GM23248 (cell line): ENCODE results near the gene WNT16. TPM values are rescaled to one million over a fixed set of nuclear protein-coding genes. Genes with fewer than 3 reads are reported as not detected.

Source experiments
- DNase-seq: peaks from one replicate; pipeline ENCODE4 v3.0.0-alpha.2; 2015
- H2AFZ ChIP-seq: fragments of 200-600 bp; sonication (generic); 2 replicates; pipeline ENCODE4 v1.6.1; 2016; ENCODE audit warnings: antibody characterized with exemption
- H3F3A ChIP-seq: fragments of 200-600 bp; sonication (generic); 2 replicates; pipeline ENCODE4 v1.6.1; 2016; ENCODE audit warnings: mild to moderate bottlenecking, antibody characterized with exemption, mixed run types; ENCODE audit not compliant: insufficient read depth
- H3K27ac ChIP-seq: fragments of 200-600 bp; sonication (generic); 2 replicates; pipeline ENCODE4 v1.5.1; 2016; ENCODE audit warnings: mild to moderate bottlenecking
- H3K27me3 ChIP-seq: fragments of 200-600 bp; sonication (generic); replicated peaks from 2 replicates; pipeline ENCODE4 v1.6.1; 2016; ENCODE audit warnings: mild to moderate bottlenecking; ENCODE audit not compliant: insufficient read depth
- H3K36me3 ChIP-seq: fragments of 200-600 bp; sonication (generic); 2 replicates; pipeline ENCODE4 v1.6.1; 2016; ENCODE audit warnings: low read depth, mild to moderate bottlenecking
- H3K4me1 ChIP-seq: fragments of 200-600 bp; sonication (generic); 2 replicates; pipeline ENCODE4 v1.6.1; 2016; ENCODE audit warnings: mild to moderate bottlenecking; ENCODE audit not compliant: insufficient read depth
- H3K4me2 ChIP-seq: fragments of 200-600 bp; sonication (generic); one replicate; pipeline ENCODE4 v1.6.1; 2016; ENCODE audit warnings: mild to moderate bottlenecking; ENCODE audit not compliant: unreplicated experiment
- H3K4me3 ChIP-seq: fragments of 200-600 bp; sonication (generic); 2 replicates; pipeline ENCODE4 v1.5.1; 2016; ENCODE audit warnings: mild to moderate bottlenecking
- H3K79me2 ChIP-seq: fragments of 200-600 bp; sonication (generic); 2 replicates; pipeline ENCODE4 v1.6.1; 2016; ENCODE audit warnings: mild to moderate bottlenecking; ENCODE audit not compliant: insufficient read depth
- H3K9ac ChIP-seq: fragments of 200-600 bp; sonication (generic); 2 replicates; pipeline ENCODE4 v1.6.1; 2016; ENCODE audit warnings: mild to moderate bottlenecking
- H3K9me2 ChIP-seq: fragments of 200-600 bp; sonication (generic); 2 replicates; pipeline ENCODE4 v1.6.1; 2016; ENCODE audit warnings: mixed run types, mild to moderate bottlenecking, moderate library complexity; ENCODE audit not compliant: insufficient read depth
- H3K9me3 ChIP-seq: fragments of 200-600 bp; sonication (generic); one replicate; pipeline ENCODE4 v1.6.1; 2017; ENCODE audit warnings: low read depth
- H4K20me1 ChIP-seq: fragments of 200-600 bp; sonication (generic); 2 replicates; pipeline ENCODE4 v1.6.0; 2016; ENCODE audit not compliant: insufficient read depth
- EZH2 ChIP-seq: fragments of 200-600 bp; sonication (generic); IDR thresholded peaks from 2 replicates; pipeline ENCODE4 v1.6.1; 2018; ENCODE audit warnings: antibody characterized with exemption, mild to moderate bottlenecking; ENCODE audit not compliant: insufficient read depth, poor library complexity, severe bottlenecking
- EZH2phosphoT487 ChIP-seq: fragments of 200-600 bp; sonication (generic); IDR thresholded peaks from 2 replicates; pipeline ENCODE4 v1.6.1; 2018; ENCODE audit warnings: antibody characterized with exemption, moderate library complexity, mild to moderate bottlenecking, low read depth; ENCODE audit not compliant: insufficient read depth
- WGBS, 2 experiments: methylation state at CpG; one replicate each; pipeline ENCODE4 v1.1.6; 2015 to 2017; ENCODE audit warnings: low lambda C conversion rate in 2 of 2, low coverage in 1 of 2; ENCODE audit errors: missing lambda C conversion rate in 2 of 2; 5-methylcytosine and 5-hydroxymethylcytosine counted together
- in situ Hi-C: fragments of 300-500 bp; cut with MboI; formaldehyde crosslinking; loops from 2 replicates; pipeline ENCODE4 v1.15.0; 2020
- polyA plus RNA-seq: library from polyadenylated mRNA; unstranded; fragments of >200 nt; fragmentation: Nextera tagmentation; extraction: Ambion mirVana; gene quantifications from 2 replicates; pipeline ENCODE4 v1.2.1, GENCODE V29; 2016
- total RNA-seq: library from RNA; depleted of rRNA; stranded (reverse); fragments of >200 nt; shearing (Covaris generic); gene quantifications from 2 replicates; pipeline ENCODE4 v1.2.3, GENCODE V29; 2014

WNT16 gene
- total and polyA plus RNA-seq, 2 experiments from 2014 or later = 0.22 to 0.23 TPM

- Histone ChIP-seq H3K27ac (no peak overlapping the region), H3K36me3 (no peaks in the 10 kb centered on the region), H4K20me1 (no peaks in the 10 kb centered on the region), H3K79me2 (no peaks in the 10 kb centered on the region), H3K9me3 (no peaks in the 10 kb centered on the region), H3K4me2 (peak overlapping the region; percentile 4), H3K9ac (no peak overlapping the region), H3K27me3 (peaks cover 65% of the 10 kb centered on the region), H3K4me1 (peaks cover 11% of the 10 kb centered on the region), H2AFZ (no peak overlapping the region), H3K9me2 (no peaks in the 10 kb centered on the region), H3F3A (peaks cover 19% of the 10 kb centered on the region; the same call in 1 of the 2 replicates), H3K4me3 (no peak overlapping the region)
- peak; percentile 32 for DNase-seq
- in situ Hi-C loops = loop anchor here (25.0 kb wide), 1 partner anchor 348 kb away; the partner anchor contains the start of gene CPED1
- 39 to 47% methylated on average over 10 of the region's 10 CpGs for WGBS, 2 experiments
- TF ChIP-seq EZH2phosphoT487 = no peak
- no peak for TF ChIP-seq EZH2
Measured at GRCh38 chr7:121334875-121335648, 6.3 kb downstream of the WNT16 start.

DNA sequence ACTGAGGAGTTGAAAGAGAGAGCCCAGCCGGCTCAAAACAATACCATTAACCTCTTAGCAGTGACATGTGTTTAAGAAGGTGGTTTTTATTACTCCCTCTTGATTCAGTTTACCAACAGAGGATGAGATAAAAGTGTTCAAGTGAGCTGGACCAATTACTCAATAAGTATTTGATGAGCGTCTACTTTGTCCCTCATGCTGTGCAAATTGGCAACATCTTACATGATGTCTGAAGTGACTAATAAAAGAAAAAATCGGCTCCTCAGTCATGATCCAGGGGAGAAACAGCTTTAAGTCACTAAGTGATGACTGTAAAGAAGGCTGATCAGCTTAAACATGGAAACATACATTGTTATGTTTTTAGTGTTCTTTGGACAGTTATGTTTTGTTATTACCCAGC is 7.8 kb downstream of the WNT16 start:
- Histone ChIP-seq H3K27ac (no peak overlapping the region), H3K27me3 (peaks cover 50% of the 10 kb centered on the region), H3K9me2 (no peaks in the 10 kb centered on the region), H3K9me3 (no peaks in the 10 kb centered on the region), H3K36me3 (no peaks in the 10 kb centered on the region), H4K20me1 (no peaks in the 10 kb centered on the region), H3K9ac (no peak overlapping the region), H2AFZ (no peak overlapping the region), H3K4me3 (no peak overlapping the region), H3K79me2 (no peaks in the 10 kb centered on the region), H3K4me2 (no peak overlapping the region), H3K4me1 (peaks cover 6% of the 10 kb centered on the region), H3F3A (peaks cover 19% of the 10 kb centered on the region; the same call in 1 of the 2 replicates)
- WGBS, 2 experiments = 38 to 40% methylated on average over 3 of the region's 3 CpGs
- DNase-seq = peak; percentile 68
- TF ChIP-seq EZH2phosphoT487 (no peak), EZH2 (no peak)
- in situ Hi-C loops = loop anchor here (25.0 kb wide), 1 partner anchor 349 kb away; the partner anchor contains the start of gene CPED1

GRCh38 chr7:121337398-121337797 is 8.6 kb downstream of the WNT16 start:
- in situ Hi-C loops = loop anchor here (25.0 kb wide), 1 partner anchor 350 kb away; the partner anchor contains the start of gene CPED1

GRCh38 chr7:121339082-121339481 is 10.3 kb downstream of the WNT16 start:
- Histone ChIP-seq H3K36me3 (no peaks in the 10 kb centered on the region), H3K9me2 (no peaks in the 10 kb centered on the region), H3K4me1 (peaks cover 22% of the 10 kb centered on the region), H3K27me3 (peaks cover 25% of the 10 kb centered on the region), H2AFZ (no peak overlapping the region), H3K9ac (no peak overlapping the region), H3K4me2 (no peak overlapping the region), H3K4me3 (no peak overlapping the region), H3K79me2 (no peaks in the 10 kb centered on the region), H3K27ac (no peak overlapping the region), H3K9me3 (no peaks in the 10 kb centered on the region), H4K20me1 (no peaks in the 10 kb centered on the region), H3F3A (peaks cover 24% of the 10 kb centered on the region)
- 85 to 89% methylated on average over 5 of the region's 5 CpGs for WGBS, 2 experiments
- DNase-seq = no peak
- TF ChIP-seq EZH2 (no peak), EZH2phosphoT487 (no peak)
- in situ Hi-C loops = loop anchor here (25.0 kb wide), 1 partner anchor 352 kb away; the partner anchor contains the start of gene CPED1

More at GRCh38 chr7:121337398-121337797, 8.6 kb downstream of the WNT16 start:
- no peaks in the 10 kb centered on the region for H3K36me3 ChIP-seq
- no peak for TF ChIP-seq EZH2phosphoT487
- no peak for TF ChIP-seq EZH2
- H3K4me1 ChIP-seq = peaks cover 6% of the 10 kb centered on the region
- no peak overlapping the region for H3K9ac ChIP-seq
- DNase-seq = peak; percentile 21
- H3K27me3 ChIP-seq = peaks cover 41% of the 10 kb centered on the region
- no peaks in the 10 kb centered on the region for H4K20me1 ChIP-seq
- H3K79me2 ChIP-seq = no peaks in the 10 kb centered on the region
- no peak overlapping the region for H3K4me2 ChIP-seq
- WGBS, 2 experiments = 32 to 39% methylated on average over 3 of the region's 3 CpGs
- no peak overlapping the region for H2AFZ ChIP-seq
- H3F3A ChIP-seq = peaks cover 19% of the 10 kb centered on the region; the same call in 1 of the 2 replicates
- H3K9me2 ChIP-seq = no peaks in the 10 kb centered on the region
- H3K9me3 ChIP-seq = no peaks in the 10 kb centered on the region
- no peak overlapping the region for H3K27ac ChIP-seq
- H3K4me3 ChIP-seq = no peak overlapping the region
